WTC11 (cell line): ENCODE results near the gene SYNCRIP. TPM values are rescaled to one million over a fixed set of nuclear protein-coding genes. Genes with fewer than 3 reads are reported as not detected.
A peak's percentile ranks its signal among the peaks of the same experiment; 100 is the strongest.

ENCODE experiments used
- ATAC-seq: fragments of 200-7000 bp; cut with Tn5 transposase; 2 replicates; pipeline ENCODE4 v1.10.0; 2021; ENCODE audit warnings: mild to moderate bottlenecking, moderate library complexity
- CTCF ChIA-PET: fragments of 300-600 bp; sonication (Branson Sonifier 250); formaldehyde crosslinking; loops from one replicate; lab custom pipeline; 2021; ENCODE audit warnings: antibody characterized with exemption; lab: Charles Lee
- POLR2A ChIA-PET: fragments of 350-600 bp; sonication (Branson Sonifier 250); formaldehyde crosslinking; loops from one replicate; lab custom pipeline; 2021; ENCODE audit warnings: antibody characterized with exemption; lab: Charles Lee
- DNase-seq: peaks from one replicate; pipeline ENCODE4 v3.0.0; 2021; ENCODE audit warnings: low spot score
- H3K27ac Mint-ChIP-seq: 2 replicates; pipeline ENCODE4 v1.8.0; 2021; ENCODE audit warnings: mixed read lengths
- H3K27me3 Mint-ChIP-seq: 2 replicates; pipeline ENCODE4 v1.8.0; 2021; ENCODE audit warnings: low read depth, mild to moderate bottlenecking, moderate library complexity, mixed read lengths
- H3K36me3 Mint-ChIP-seq: 2 replicates; pipeline ENCODE4 v1.8.0; 2021; ENCODE audit warnings: mixed read lengths
- H3K4me1 Mint-ChIP-seq: 2 replicates; pipeline ENCODE4 v1.8.0; 2022; ENCODE audit warnings: mixed read lengths
- H3K4me3 Mint-ChIP-seq: 2 replicates; pipeline ENCODE4 v1.8.0; 2021; ENCODE audit warnings: mild to moderate bottlenecking, moderate library complexity, mixed read lengths
- H3K9me3 Mint-ChIP-seq: 2 replicates; pipeline ENCODE4 v1.8.0; 2021; ENCODE audit warnings: mixed read lengths
- CBFB ChIP-seq: sonication (generic); formaldehyde crosslinking; IDR thresholded peaks from 2 replicates; pipeline ENCODE4 v1.8.1; 2022; ENCODE audit warnings: mild to moderate bottlenecking, low read depth, missing genetic modification reagents
- ETV6 ChIP-seq: sonication (generic); formaldehyde crosslinking; IDR thresholded peaks from 2 replicates; pipeline ENCODE4 v1.8.1; 2022; ENCODE audit warnings: mild to moderate bottlenecking, missing genetic modification reagents
- GABPB1 ChIP-seq: sonication (generic); formaldehyde crosslinking; IDR thresholded peaks from 2 replicates; pipeline ENCODE4 v1.8.1; 2023; ENCODE audit warnings: mild to moderate bottlenecking, missing genetic modification reagents
- IRF2 ChIP-seq: sonication (generic); formaldehyde crosslinking; IDR thresholded peaks from 2 replicates; pipeline ENCODE4 v1.8.0; 2022; ENCODE audit warnings: low read depth, missing genetic modification reagents, borderline replicate concordance
- KAT7 ChIP-seq: sonication (generic); formaldehyde crosslinking; IDR thresholded peaks from 2 replicates; pipeline ENCODE4 v1.8.1; 2023; ENCODE audit warnings: missing genetic modification reagents, mild to moderate bottlenecking, borderline replicate concordance
- NFYB ChIP-seq: sonication (generic); formaldehyde crosslinking; conservative IDR thresholded peaks from 2 replicates; pipeline ENCODE4 v1.8.0; 2022; ENCODE audit warnings: low read depth, missing genetic modification reagents
- NR1H2 ChIP-seq: sonication (generic); formaldehyde crosslinking; IDR thresholded peaks from 2 replicates; pipeline ENCODE4 v1.9.0; 2021; ENCODE audit warnings: mild to moderate bottlenecking, moderate library complexity, missing genetic modification reagents
- OVOL2 ChIP-seq: fragments of 250-450 bp; sonication (Bioruptor Pico); IDR thresholded peaks from 2 replicates; pipeline ENCODE4 v1.9.0; 2021; ENCODE audit warnings: mild to moderate bottlenecking, borderline replicate concordance
- RORB ChIP-seq: fragments of 250-450 bp; sonication (Bioruptor Pico); IDR thresholded peaks from 2 replicates; pipeline ENCODE4 v1.9.0; 2021; ENCODE audit warnings: mild to moderate bottlenecking
- SOX15 ChIP-seq: fragments of 250-450 bp; sonication (Bioruptor Pico); IDR thresholded peaks from 2 replicates; pipeline ENCODE4 v1.9.0; 2021; ENCODE audit warnings: mild to moderate bottlenecking
- ZNF121 ChIP-seq: sonication (generic); formaldehyde crosslinking; IDR thresholded peaks from 2 replicates; pipeline ENCODE4 v1.8.0; 2023; ENCODE audit warnings: missing genetic modification reagents
- ZNF138 ChIP-seq: sonication (generic); formaldehyde crosslinking; conservative IDR thresholded peaks from 2 replicates; pipeline ENCODE4 v1.8.1; 2022; ENCODE audit warnings: mild to moderate bottlenecking, moderate library complexity, missing genetic modification reagents
- ZNF416 ChIP-seq: fragments of 250-450 bp; sonication (Bioruptor Pico); IDR thresholded peaks from 2 replicates; pipeline ENCODE4 v1.9.0; 2021; ENCODE audit warnings: mild to moderate bottlenecking, inconsistent platforms
- ZNF423 ChIP-seq: fragments of 250-450 bp; sonication (Bioruptor Pico); IDR thresholded peaks from 2 replicates; pipeline ENCODE4 v2.1.2; 2022; ENCODE audit warnings: mild to moderate bottlenecking, moderate library complexity
- total RNA-seq: library from RNA; stranded (reverse); gene quantifications from 3 replicates; pipeline ENCODE4 v1.2.3, GENCODE V29; 2021
- TF ChIP-seq, protein P1 (sequence below): sonication (generic); formaldehyde crosslinking; conservative IDR thresholded peaks from 2 replicates; pipeline ENCODE4 v1.8.1; 2023; ENCODE audit warnings: mild to moderate bottlenecking, low read depth, missing genetic modification reagents, moderate library complexity
- TF ChIP-seq, protein P2 (sequence below): fragments of 250-450 bp; sonication (Bioruptor Pico); IDR thresholded peaks from 2 replicates; pipeline ENCODE4 v1.8.0; 2021; ENCODE audit warnings: mild to moderate bottlenecking
- TF ChIP-seq, protein P3 (sequence below): sonication (generic); formaldehyde crosslinking; IDR thresholded peaks from 2 replicates; pipeline ENCODE4 v1.8.0; 2023; ENCODE audit warnings: mild to moderate bottlenecking, missing genetic modification reagents
- TF ChIP-seq, protein P4 (sequence below): sonication (generic); formaldehyde crosslinking; IDR thresholded peaks from 2 replicates; pipeline ENCODE4 v1.8.0; 2023; ENCODE audit warnings: missing genetic modification reagents
- TF ChIP-seq, protein P5 (sequence below): fragments of 250-450 bp; sonication (Bioruptor Pico); IDR thresholded peaks from 2 replicates; pipeline ENCODE4 v2.1.2; 2022; ENCODE audit warnings: mild to moderate bottlenecking, moderate library complexity

The SYNCRIP gene
- total RNA-seq, 1 experiment from 2014 or later: 150 TPM

DNA sequence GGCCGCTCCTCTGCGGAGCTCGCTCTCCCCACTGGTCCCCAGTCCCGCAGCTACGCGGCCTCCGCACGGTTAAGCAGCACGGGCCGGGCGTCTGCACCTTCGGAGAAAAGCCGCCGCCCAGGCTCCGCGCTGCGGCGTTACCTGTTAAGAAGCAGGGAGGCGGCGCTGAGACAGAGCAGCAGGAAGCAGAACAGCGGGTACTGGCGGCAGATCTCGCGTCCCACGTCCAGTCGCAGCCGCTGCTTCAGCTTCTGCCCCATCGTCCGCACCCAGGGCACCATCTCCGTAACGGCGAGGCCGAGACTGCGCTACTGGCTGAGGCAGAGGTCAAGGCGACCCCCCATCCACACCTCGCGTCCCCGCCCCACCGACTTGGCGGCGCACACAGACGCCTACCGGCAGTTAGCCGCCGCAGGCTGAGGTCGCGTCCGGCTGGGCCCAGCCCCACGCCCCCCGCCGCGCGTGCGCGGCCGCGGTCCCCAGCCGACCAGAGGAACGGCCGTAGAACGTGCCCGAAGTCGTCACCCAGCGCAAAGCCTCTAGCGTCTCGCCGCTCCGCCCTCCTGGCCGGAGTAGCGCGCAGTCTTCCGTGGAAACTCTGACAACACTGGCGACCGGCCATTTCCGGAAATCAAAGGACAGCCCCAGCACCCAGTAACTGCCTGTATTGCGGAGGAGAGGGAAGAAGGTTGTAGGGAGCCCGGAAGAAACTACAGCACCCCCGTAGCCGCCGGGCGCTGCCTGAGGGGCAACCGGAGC lies 49.1 kb downstream of the SYNCRIP start, which contains the start of gene SNX14 (continued):
- TF ChIP-seq, protein P1, sequence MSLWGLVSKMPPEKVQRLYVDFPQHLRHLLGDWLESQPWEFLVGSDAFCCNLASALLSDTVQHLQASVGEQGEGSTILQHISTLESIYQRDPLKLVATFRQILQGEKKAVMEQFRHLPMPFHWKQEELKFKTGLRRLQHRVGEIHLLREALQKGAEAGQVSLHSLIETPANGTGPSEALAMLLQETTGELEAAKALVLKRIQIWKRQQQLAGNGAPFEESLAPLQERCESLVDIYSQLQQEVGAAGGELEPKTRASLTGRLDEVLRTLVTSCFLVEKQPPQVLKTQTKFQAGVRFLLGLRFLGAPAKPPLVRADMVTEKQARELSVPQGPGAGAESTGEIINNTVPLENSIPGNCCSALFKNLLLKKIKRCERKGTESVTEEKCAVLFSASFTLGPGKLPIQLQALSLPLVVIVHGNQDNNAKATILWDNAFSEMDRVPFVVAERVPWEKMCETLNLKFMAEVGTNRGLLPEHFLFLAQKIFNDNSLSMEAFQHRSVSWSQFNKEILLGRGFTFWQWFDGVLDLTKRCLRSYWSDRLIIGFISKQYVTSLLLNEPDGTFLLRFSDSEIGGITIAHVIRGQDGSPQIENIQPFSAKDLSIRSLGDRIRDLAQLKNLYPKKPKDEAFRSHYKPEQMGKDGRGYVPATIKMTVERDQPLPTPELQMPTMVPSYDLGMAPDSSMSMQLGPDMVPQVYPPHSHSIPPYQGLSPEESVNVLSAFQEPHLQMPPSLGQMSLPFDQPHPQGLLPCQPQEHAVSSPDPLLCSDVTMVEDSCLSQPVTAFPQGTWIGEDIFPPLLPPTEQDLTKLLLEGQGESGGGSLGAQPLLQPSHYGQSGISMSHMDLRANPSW: 0 out of 2 replicates have a peak, but pooled peaks have one; percentile 77
- no peak for TF ChIP-seq ZNF423 (CRISPR knock-in tag)
- TF ChIP-seq, protein P2, sequence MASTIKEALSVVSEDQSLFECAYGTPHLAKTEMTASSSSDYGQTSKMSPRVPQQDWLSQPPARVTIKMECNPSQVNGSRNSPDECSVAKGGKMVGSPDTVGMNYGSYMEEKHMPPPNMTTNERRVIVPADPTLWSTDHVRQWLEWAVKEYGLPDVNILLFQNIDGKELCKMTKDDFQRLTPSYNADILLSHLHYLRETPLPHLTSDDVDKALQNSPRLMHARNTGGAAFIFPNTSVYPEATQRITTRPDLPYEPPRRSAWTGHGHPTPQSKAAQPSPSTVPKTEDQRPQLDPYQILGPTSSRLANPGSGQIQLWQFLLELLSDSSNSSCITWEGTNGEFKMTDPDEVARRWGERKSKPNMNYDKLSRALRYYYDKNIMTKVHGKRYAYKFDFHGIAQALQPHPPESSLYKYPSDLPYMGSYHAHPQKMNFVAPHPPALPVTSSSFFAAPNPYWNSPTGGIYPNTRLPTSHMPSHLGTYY (CRISPR knock-in tag): peak; percentile 42; the same call in 1 of the 2 replicates
- peak; percentile 55; the same call in 1 of the 2 replicates for TF ChIP-seq ZNF138 (CRISPR knock-in tag)
- TF ChIP-seq KAT7 (CRISPR knock-in tag): peak; percentile 65; the same call in 1 of the 2 replicates
- peak; percentile 47; the same call in 1 of the 2 replicates for TF ChIP-seq NFYB (CRISPR knock-in tag)
- 0 out of 2 replicates have a peak, but pooled peaks have one; percentile 66 for TF ChIP-seq IRF2 (CRISPR knock-in tag)

DNA sequence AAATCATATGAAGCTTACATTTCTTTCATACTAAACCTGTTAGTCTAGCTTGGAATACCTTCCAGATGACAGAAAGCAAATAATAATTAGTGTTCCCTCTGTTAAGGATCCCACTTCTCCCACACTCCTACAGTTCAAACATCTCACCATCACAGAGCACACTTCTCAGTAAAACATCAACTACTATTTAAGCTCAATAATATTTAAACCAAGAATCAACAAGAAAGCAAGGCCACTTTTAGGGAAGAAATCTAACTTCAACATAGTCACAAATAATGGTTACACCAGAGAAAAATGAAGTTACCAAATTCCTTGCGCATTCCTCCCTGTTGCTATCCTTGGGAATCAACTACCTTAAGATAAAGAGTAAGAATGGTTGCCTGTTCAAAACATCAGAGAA lies 50.7 kb downstream of the SYNCRIP start:
- CTCF ChIA-PET: no interaction called here
- ATAC-seq (no peak), DNase-seq (no peak)
- POLR2A ChIA-PET: no interaction called here
- H3K36me3 Mint-ChIP-seq: peaks cover 8% of the 10 kb centered on the region
- peak overlapping the region; percentile 96 for H3K4me3 Mint-ChIP-seq
- peaks cover 18% of the 10 kb centered on the region for H3K27me3 Mint-ChIP-seq
- no peak overlapping the region; the same call in 1 of the 2 replicates for H3K27ac Mint-ChIP-seq
- H3K9me3 Mint-ChIP-seq: peaks cover 13% of the 10 kb centered on the region
- TF ChIP-seq ZNF416 (CRISPR knock-in tag) (no peak), CBFB (CRISPR knock-in tag) (no peak), NR1H2 (CRISPR knock-in tag) (no peak), KAT7 (CRISPR knock-in tag) (no peak), ETV6 (CRISPR knock-in tag) (no peak), RORB (CRISPR knock-in tag) (no peak), ZNF138 (CRISPR knock-in tag) (no peak), ZNF121 (no peak), OVOL2 (CRISPR knock-in tag) (no peak), SOX15 (CRISPR knock-in tag) (no peak), GABPB1 (CRISPR knock-in tag) (no peak)
- TF ChIP-seq, protein P3, sequence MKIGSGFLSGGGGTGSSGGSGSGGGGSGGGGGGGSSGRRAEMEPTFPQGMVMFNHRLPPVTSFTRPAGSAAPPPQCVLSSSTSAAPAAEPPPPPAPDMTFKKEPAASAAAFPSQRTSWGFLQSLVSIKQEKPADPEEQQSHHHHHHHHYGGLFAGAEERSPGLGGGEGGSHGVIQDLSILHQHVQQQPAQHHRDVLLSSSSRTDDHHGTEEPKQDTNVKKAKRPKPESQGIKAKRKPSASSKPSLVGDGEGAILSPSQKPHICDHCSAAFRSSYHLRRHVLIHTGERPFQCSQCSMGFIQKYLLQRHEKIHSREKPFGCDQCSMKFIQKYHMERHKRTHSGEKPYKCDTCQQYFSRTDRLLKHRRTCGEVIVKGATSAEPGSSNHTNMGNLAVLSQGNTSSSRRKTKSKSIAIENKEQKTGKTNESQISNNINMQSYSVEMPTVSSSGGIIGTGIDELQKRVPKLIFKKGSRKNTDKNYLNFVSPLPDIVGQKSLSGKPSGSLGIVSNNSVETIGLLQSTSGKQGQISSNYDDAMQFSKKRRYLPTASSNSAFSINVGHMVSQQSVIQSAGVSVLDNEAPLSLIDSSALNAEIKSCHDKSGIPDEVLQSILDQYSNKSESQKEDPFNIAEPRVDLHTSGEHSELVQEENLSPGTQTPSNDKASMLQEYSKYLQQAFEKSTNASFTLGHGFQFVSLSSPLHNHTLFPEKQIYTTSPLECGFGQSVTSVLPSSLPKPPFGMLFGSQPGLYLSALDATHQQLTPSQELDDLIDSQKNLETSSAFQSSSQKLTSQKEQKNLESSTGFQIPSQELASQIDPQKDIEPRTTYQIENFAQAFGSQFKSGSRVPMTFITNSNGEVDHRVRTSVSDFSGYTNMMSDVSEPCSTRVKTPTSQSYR (CRISPR knock-in tag): no peak
- TF ChIP-seq, protein P4, sequence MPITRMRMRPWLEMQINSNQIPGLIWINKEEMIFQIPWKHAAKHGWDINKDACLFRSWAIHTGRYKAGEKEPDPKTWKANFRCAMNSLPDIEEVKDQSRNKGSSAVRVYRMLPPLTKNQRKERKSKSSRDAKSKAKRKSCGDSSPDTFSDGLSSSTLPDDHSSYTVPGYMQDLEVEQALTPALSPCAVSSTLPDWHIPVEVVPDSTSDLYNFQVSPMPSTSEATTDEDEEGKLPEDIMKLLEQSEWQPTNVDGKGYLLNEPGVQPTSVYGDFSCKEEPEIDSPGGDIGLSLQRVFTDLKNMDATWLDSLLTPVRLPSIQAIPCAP: no peak
- TF ChIP-seq, protein P2 (CRISPR knock-in tag): no peak
- TF ChIP-seq, protein P5, sequence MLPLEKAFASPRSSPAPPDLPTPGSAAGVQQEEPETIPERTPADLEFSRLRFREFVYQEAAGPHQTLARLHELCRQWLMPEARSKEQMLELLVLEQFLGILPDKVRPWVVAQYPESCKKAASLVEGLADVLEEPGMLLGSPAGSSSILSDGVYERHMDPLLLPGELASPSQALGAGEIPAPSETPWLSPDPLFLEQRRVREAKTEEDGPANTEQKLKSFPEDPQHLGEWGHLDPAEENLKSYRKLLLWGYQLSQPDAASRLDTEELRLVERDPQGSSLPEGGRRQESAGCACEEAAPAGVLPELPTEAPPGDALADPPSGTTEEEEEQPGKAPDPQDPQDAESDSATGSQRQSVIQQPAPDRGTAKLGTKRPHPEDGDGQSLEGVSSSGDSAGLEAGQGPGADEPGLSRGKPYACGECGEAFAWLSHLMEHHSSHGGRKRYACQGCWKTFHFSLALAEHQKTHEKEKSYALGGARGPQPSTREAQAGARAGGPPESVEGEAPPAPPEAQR (CRISPR knock-in tag): no peak
- peaks cover 16% of the 10 kb centered on the region for H3K4me1 Mint-ChIP-seq
